CD14-positive monocyte (primary cell): Measurements from ENCODE around the gene INPP5J. TPM values are rescaled to one million over a fixed set of nuclear protein-coding genes. Genes with fewer than 3 reads are reported as not detected.

Experiments
- DNase-seq, 3 donors: peaks; one replicate each; pipeline ENCODE4 v3.0.0-alpha.2; 2011 to 2022
- H2AFZ ChIP-seq: 2 replicates; pipeline ENCODE4 v1.6.0; 2012; ENCODE audit warnings: mild to moderate bottlenecking, low read depth, low read length, inconsistent platforms; ENCODE audit not compliant: insufficient read depth, poor library complexity, severe bottlenecking
- H3K27ac ChIP-seq, 2 donors: 1 replicate in 1 of 2; 2 replicates in 1 of 2; pipeline ENCODE4 v1.5.1; 2012 to 2013; ENCODE audit warnings: low read length in 2 of 2, control low read depth in 1 of 2, inconsistent platforms in 1 of 2, low read depth in 1 of 2, mild to moderate bottlenecking in 1 of 2
- H3K27me3 ChIP-seq, 2 donors: one replicate each; pipeline versions ENCODE4 v1.6.0 to v1.6.1; 2011 to 2013; ENCODE audit warnings: low read length in 2 of 2; ENCODE audit not compliant: control insufficient read depth in 2 of 2, insufficient read depth in 2 of 2
- H3K36me3 ChIP-seq, 2 donors: replicated peaks in 1 of 2; 1 replicate in 1 of 2; 2 replicates in 1 of 2; pipeline versions ENCODE4 v1.5.1 to v1.6.1; 2012 to 2013; ENCODE audit warnings: low read length in 2 of 2, control low read depth in 1 of 2, inconsistent platforms in 1 of 2, mild to moderate bottlenecking in 1 of 2; ENCODE audit not compliant: insufficient read depth in 2 of 2, control insufficient read depth in 1 of 2
- H3K4me1 ChIP-seq, 2 donors: 1 replicate in 1 of 2; 2 replicates in 1 of 2; pipeline versions ENCODE4 v1.5.1 to v1.6.1; 2012 to 2013; ENCODE audit warnings: low read length in 2 of 2, control low read depth in 1 of 2, inconsistent platforms in 1 of 2, mild to moderate bottlenecking in 1 of 2, moderate library complexity in 1 of 2; ENCODE audit not compliant: insufficient read depth in 2 of 2, control insufficient read depth in 1 of 2
- H3K4me2 ChIP-seq: replicated peaks from 2 replicates; pipeline ENCODE3; 2012; ENCODE audit warnings: low read length, moderate library complexity, mild to moderate bottlenecking; ENCODE audit not compliant: poor library complexity, severe bottlenecking; ENCODE audit errors: extremely low read depth
- H3K4me3 ChIP-seq, 3 experiments: fragments of 200-600 bp in 1 of 3; sonication (generic) in 1 of 3; replicated peaks in 1 of 3; 1 replicate in 2 of 3; 2 replicates in 1 of 3; pipeline ENCODE4 v1.5.1; 2011 to 2013; ENCODE audit warnings: low read length in 3 of 3, mild to moderate bottlenecking in 3 of 3, control low read depth in 2 of 3, low read depth in 2 of 3, inconsistent platforms in 1 of 3, moderate library complexity in 1 of 3
- H3K79me2 ChIP-seq: 2 replicates; pipeline ENCODE4 v1.6.0; 2012; ENCODE audit warnings: mild to moderate bottlenecking, control low read depth, inconsistent platforms, low read length, moderate library complexity; ENCODE audit not compliant: insufficient read depth
- H3K9ac ChIP-seq: 2 replicates; pipeline ENCODE4 v1.6.0; 2017; ENCODE audit warnings: low read length, mild to moderate bottlenecking; ENCODE audit not compliant: insufficient read depth, poor library complexity, severe bottlenecking
- H3K9me3 ChIP-seq, 2 donors: replicated peaks in 1 of 2; 1 replicate in 1 of 2; 2 replicates in 1 of 2; pipeline versions ENCODE4 v1.5.1 to v1.6.1; 2012 to 2013; ENCODE audit warnings: low read length in 2 of 2, control low read depth in 1 of 2; ENCODE audit not compliant: control insufficient read depth in 1 of 2, insufficient read depth in 1 of 2
- H4K20me1 ChIP-seq: 2 replicates; pipeline ENCODE4 v1.6.0; 2012; ENCODE audit warnings: mild to moderate bottlenecking, low read length, control low read depth, moderate library complexity; ENCODE audit not compliant: insufficient read depth
- H3K27ac Mint-ChIP-seq, 7 donors: one replicate each; pipeline ENCODE4 v1.8.0; 2020; ENCODE audit warnings: mild to moderate bottlenecking in 7 of 7, mixed read lengths in 7 of 7, moderate library complexity in 6 of 7, inconsistent platforms in 2 of 7
- H3K27me3 Mint-ChIP-seq, 3 donors: one replicate each; pipeline ENCODE4 v1.8.0; 2021 to 2022; ENCODE audit warnings: low read depth in 3 of 3, mild to moderate bottlenecking in 3 of 3, mixed read lengths in 3 of 3, moderate library complexity in 3 of 3, inconsistent platforms in 1 of 3
- H3K36me3 Mint-ChIP-seq, 2 donors: one replicate each; pipeline ENCODE4 v1.8.0; 2020; ENCODE audit warnings: mixed read lengths in 2 of 2, inconsistent platforms in 1 of 2, mild to moderate bottlenecking in 1 of 2
- H3K4me1 Mint-ChIP-seq: one replicate; pipeline ENCODE4 v1.8.0; 2020; ENCODE audit warnings: mild to moderate bottlenecking, mixed read lengths
- H3K4me3 Mint-ChIP-seq, 2 donors: one replicate each; pipeline ENCODE4 v1.8.0; 2020; ENCODE audit warnings: mild to moderate bottlenecking in 2 of 2, mixed read lengths in 2 of 2, moderate library complexity in 1 of 2
- H3K9me3 Mint-ChIP-seq, 7 donors: one replicate each; pipeline ENCODE4 v1.8.0; 2020 to 2022; ENCODE audit warnings: mixed read lengths in 7 of 7, mild to moderate bottlenecking in 6 of 7, moderate library complexity in 6 of 7, inconsistent platforms in 2 of 7
- CTCF ChIP-seq: fragments of 200-600 bp; IDR thresholded peaks from one replicate; pipeline ENCODE4 v1.8.0; 2022; ENCODE audit warnings: antibody characterized with exemption, mild to moderate bottlenecking
- WGBS: methylation state at CpG from one replicate; pipeline ENCODE4 v1.1.5; 2013; ENCODE audit warnings: missing lambda C conversion rate; ENCODE audit not compliant: insufficient coverage; 5-methylcytosine and 5-hydroxymethylcytosine counted together
- intact Hi-C, 2 donors: fragments of 100-400 bp; cut with micrococcal nuclease; formaldehyde crosslinking; loops; one replicate each; pipeline versions ENCODE4 v1.15.0 to v1.15.1; 2023
- polyA plus RNA-seq, 3 donors: library from polyadenylated mRNA; depleted of rRNA in 1 of 3; unstranded in 2 of 3; stranded (reverse) in 1 of 3; fragments of 300-500 nt in 2 of 3; fragments of >200 nt in 1 of 3; fragmentation: Illumina TruSeq in 2 of 3; gene quantifications; 1 replicate in 2 of 3; 2 replicates in 1 of 3; pipeline ENCODE4 v1.2.3, GENCODE V29; 2012 to 2021

Gene INPP5J
- polyA plus RNA-seq, 3 donors = 0.03 TPM; not detected in 2

- Mint-ChIP-seq H3K9me3 (no peaks in the 10 kb centered on the region), H3K36me3 (peaks cover 7 to 26% of the 10 kb centered on the region in 2 donors), H3K4me1 (peaks cover 16% of the 10 kb centered on the region), H3K27me3 (peaks cover 0 to 2% (median 0%) of the 10 kb centered on the region in 3 donors), H3K27ac (peak overlapping the region in 2 of 7 donors; percentile 41 to 69), H3K4me3 (no peak overlapping the region)
- H3K36me3 ChIP-seq = peaks cover 13 to 28% of the 10 kb centered on the region in 2 donors
- no peak overlapping the region for H3K4me3 ChIP-seq
- intact Hi-C loops = loop anchor here in 1 of 2 donors (5.0 kb wide), 2 partner anchors 141 to 184 kb away; no protein-coding TSS in a partner anchor
- no peak for DNase-seq
- no peaks in the 10 kb centered on the region for H3K27me3 ChIP-seq
- no peaks in the 10 kb centered on the region for H4K20me1 ChIP-seq
- TF ChIP-seq CTCF = no peak
- H3K4me2 ChIP-seq = no peak overlapping the region
- no peak overlapping the region for H2AFZ ChIP-seq
- no peaks in the 10 kb centered on the region for H3K9me3 ChIP-seq
- H3K79me2 ChIP-seq = no peaks in the 10 kb centered on the region
- no peak overlapping the region for H3K27ac ChIP-seq
- H3K4me1 ChIP-seq = peaks cover 16 to 24% of the 10 kb centered on the region in 2 donors
- 97% methylated on average over 22 of the region's 26 CpGs for WGBS
- no peak overlapping the region for H3K9ac ChIP-seq
Observed at GRCh38 chr22:31088233-31088986, 34.4 kb upstream of the INPP5J start.

- Mint-ChIP-seq H3K4me1 (peaks cover 6% of the 10 kb centered on the region), H3K27ac (peak overlapping the region in 1 of 7 donors; percentile 55), H3K9me3 (no peaks in the 10 kb centered on the region), H3K4me3 (no peak overlapping the region), H3K27me3 (peaks cover 0 to 2% (median 0%) of the 10 kb centered on the region in 3 donors), H3K36me3 (peaks cover 7 to 33% of the 10 kb centered on the region in 2 donors)
- no peaks in the 10 kb centered on the region for H3K79me2 ChIP-seq
- H3K36me3 ChIP-seq = peaks cover 13 to 29% of the 10 kb centered on the region in 2 donors
- peak overlapping the region in 1 of 2 donors; percentile 31 for H3K27ac ChIP-seq
- WGBS = 100% methylated on average over 5 of the region's 9 CpGs
- no peak overlapping the region for H3K4me3 ChIP-seq
- H3K4me2 ChIP-seq = no peak overlapping the region
- H3K4me1 ChIP-seq = peaks cover 5 to 14% of the 10 kb centered on the region in 2 donors
- no peaks in the 10 kb centered on the region for H4K20me1 ChIP-seq
- H3K27me3 ChIP-seq = no peaks in the 10 kb centered on the region
- H3K9ac ChIP-seq = no peak overlapping the region
- TF ChIP-seq CTCF = peak; percentile 89
- H3K9me3 ChIP-seq = no peaks in the 10 kb centered on the region
- DNase-seq = peak; percentile 27 to 50 (median 44)
- no peak overlapping the region for H2AFZ ChIP-seq
- intact Hi-C loops = loop anchor here in 1 of 2 donors (5.0 kb wide), 2 partner anchors 142 to 183 kb away; no protein-coding TSS in a partner anchor
Observed at GRCh38 chr22:31089160-31090100, 33.3 kb upstream of the INPP5J start.
